Neuron (in vitro differentiated cells): ENCODE data around the gene BIVM.
A peak's percentile ranks its signal among the peaks of the same experiment; 100 is the strongest.

Source experiments
- H2AFZ ChIP-seq: one replicate; pipeline ENCODE4 v1.6.1; 2013; ENCODE audit warnings: low read depth, mild to moderate bottlenecking, inconsistent platforms, low read length, moderate library complexity
- H3K27me3 ChIP-seq: one replicate; pipeline ENCODE4 v1.6.1; 2013; ENCODE audit warnings: low read length; ENCODE audit not compliant: insufficient read depth
- H3K36me3 ChIP-seq: one replicate; pipeline ENCODE4 v1.6.1; 2013; ENCODE audit warnings: low read length; ENCODE audit not compliant: insufficient read depth
- H3K4me1 ChIP-seq: one replicate; pipeline ENCODE4 v1.6.1; 2013; ENCODE audit warnings: low read length; ENCODE audit not compliant: insufficient read depth
- H3K4me3 ChIP-seq: 2 replicates; pipeline ENCODE4 v1.5.1; 2013; ENCODE audit warnings: mild to moderate bottlenecking, low read length, moderate library complexity
- H3K9me3 ChIP-seq: one replicate; pipeline ENCODE4 v1.6.1; 2013; ENCODE audit warnings: low read length

BIVM gene

DNA sequence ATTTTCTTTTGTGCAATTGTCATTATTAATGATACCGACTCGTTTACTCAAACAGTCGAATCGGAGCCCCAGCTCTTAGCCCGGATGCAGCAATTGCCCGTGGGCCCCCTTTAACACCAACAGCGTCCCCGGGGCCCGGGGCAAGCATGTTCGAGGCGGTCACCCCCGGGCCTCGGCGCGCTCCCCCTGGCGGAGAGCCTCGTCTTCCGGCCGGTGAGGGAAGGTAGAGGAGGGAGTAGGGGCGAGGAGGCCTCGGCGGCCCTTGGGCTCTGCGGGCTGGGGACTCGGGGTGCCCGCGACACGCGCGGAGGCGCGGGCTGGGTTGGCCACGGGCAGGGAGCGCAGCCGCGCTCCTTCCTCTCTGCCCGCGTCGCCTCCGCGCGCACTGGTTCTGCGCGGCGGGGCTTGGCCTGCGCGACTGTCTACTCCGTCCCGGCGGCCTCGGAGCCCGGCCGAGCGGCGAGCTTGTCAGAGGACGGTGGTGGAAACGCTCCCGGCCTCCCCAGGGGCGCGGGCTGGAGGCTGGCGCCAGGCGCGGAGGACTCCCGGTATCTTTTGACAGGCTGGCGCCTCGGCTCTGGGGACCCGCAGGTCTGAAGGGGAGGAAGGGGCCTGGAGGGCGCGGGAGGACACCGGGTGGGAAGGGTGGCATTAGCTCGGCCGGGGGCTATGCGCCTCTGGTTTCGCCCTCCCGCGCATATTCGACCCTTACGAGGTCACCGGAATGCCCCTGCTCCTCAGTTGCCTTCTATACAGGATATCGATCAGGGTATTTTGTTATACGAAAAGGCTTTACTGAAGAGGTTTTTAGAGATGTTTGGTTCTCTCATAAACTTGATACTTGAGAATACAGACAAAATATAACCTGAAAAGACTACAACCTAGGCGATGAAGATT, 1.5 kb downstream of the BIVM start:
- Histone ChIP-seq H3K4me3 (peak overlapping the region; percentile 72), H3K36me3 (peaks cover 4% of the 10 kb centered on the region), H3K4me1 (peaks cover 8% of the 10 kb centered on the region), H2AFZ (peak overlapping the region; percentile 83), H3K9me3 (no peaks in the 10 kb centered on the region), H3K27me3 (no peaks in the 10 kb centered on the region)

DNA sequence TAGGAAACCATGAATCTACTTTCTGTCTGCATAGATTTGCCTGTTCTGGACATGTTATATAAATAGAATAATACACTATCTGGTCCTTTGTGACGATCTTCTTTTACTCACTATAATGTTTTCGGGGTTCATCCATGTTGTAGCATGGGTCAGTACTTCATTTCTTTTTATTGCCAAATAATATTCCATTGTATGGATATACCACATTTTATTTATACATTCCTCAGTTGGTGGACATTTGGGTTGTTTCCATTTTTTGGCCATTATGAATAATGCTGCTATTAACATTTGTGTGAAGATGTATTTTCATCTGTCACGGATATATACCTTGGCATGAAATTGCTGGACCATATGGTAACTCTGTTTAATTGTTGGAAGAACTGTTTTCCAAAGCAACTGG, 6.8 kb downstream of the BIVM start:
- Histone ChIP-seq H3K36me3 (no peaks in the 10 kb centered on the region), H3K27me3 (no peaks in the 10 kb centered on the region), H3K4me1 (no peaks in the 10 kb centered on the region), H2AFZ (no peak overlapping the region), H3K4me3 (no peak overlapping the region), H3K9me3 (no peaks in the 10 kb centered on the region)

DNA sequence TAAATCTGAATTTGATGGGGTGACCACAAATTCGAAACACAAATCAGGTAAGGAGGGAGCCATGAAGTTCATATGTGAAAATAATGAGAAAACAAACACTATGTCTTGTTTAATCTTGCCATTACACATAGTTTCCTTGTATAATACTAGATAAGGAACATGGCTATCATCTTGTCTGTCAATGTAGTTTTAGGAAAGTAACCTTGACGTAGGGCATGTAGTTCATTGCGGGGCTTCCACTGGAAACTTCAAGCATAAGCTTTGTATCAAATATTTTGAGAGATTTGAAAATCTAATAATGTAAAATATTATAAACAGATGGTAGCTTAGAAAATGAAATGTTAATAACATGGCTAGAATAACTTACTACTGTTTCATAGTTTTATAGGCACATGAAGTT, 8.8 kb downstream of the BIVM start:
- Histone ChIP-seq H3K4me1 (peaks cover 2% of the 10 kb centered on the region), H3K4me3 (no peak overlapping the region), H3K9me3 (peaks cover 2% of the 10 kb centered on the region), H3K36me3 (no peaks in the 10 kb centered on the region), H2AFZ (no peak overlapping the region), H3K27me3 (no peaks in the 10 kb centered on the region)

- Histone ChIP-seq H3K4me1 (peaks cover 4% of the 10 kb centered on the region), H3K4me3 (no peak overlapping the region), H3K27me3 (no peaks in the 10 kb centered on the region), H2AFZ (no peak overlapping the region), H3K9me3 (peaks cover 2% of the 10 kb centered on the region), H3K36me3 (peaks cover 3% of the 10 kb centered on the region)
These were observed 13.8 kb downstream of the BIVM start for GRCh38 chr13:102812611-102813287.

GRCh38 chr13:102814025-102814607, 15.2 kb downstream of the BIVM start:
- Histone ChIP-seq H3K4me3 (no peak overlapping the region), H3K4me1 (peaks cover 4% of the 10 kb centered on the region), H3K27me3 (no peaks in the 10 kb centered on the region), H2AFZ (no peak overlapping the region), H3K9me3 (peaks cover 2% of the 10 kb centered on the region), H3K36me3 (peaks cover 7% of the 10 kb centered on the region)

DNA sequence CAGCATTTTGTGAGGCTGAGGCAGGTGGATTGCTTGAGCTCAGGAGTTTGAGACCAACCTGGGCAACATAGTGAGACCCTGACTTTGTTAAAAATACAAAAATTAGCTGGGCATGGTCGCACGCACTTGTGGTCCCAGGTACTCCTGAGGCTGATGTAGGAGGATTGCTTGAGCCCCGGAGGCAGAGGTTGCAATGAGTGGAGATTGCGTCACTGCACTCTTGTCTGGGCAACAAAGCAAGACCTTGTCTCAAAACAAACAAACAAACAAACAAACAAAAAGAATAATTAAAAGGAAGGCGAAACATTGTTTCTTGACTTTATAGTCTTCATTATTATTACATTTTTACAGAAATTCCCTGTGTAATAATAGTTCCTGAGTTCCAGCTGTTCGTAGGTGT, 15.9 kb downstream of the BIVM start:
- Histone ChIP-seq H3K27me3 (no peaks in the 10 kb centered on the region), H3K4me3 (no peak overlapping the region), H3K4me1 (peaks cover 4% of the 10 kb centered on the region)

DNA sequence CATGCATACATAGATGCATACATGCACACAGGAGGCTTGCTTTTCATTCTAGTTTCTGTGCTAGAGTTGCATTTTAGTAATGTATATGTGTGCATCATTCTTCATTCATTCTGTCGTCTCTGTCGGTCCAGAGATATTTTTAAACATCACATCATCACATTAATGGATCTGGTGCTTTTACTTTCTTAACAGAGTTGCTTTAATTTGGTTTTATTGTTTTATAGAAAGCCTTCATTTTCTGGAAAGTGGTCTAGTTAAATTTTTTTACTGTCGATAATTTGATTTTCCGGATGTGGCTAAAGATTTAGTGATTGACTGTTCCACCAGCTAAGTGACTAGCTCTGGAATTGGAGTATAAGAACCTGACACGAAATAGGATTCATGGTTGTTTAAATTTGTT, 16.9 kb downstream of the BIVM start:
- no peak overlapping the region for H2AFZ ChIP-seq
- peaks cover 2% of the 10 kb centered on the region for H3K9me3 ChIP-seq
- peaks cover 11% of the 10 kb centered on the region for H3K36me3 ChIP-seq
- no peak overlapping the region for H3K4me3 ChIP-seq
- peaks cover 4% of the 10 kb centered on the region for H3K4me1 ChIP-seq
- H3K27me3 ChIP-seq, result no peaks in the 10 kb centered on the region

More for the DNA sequence above, 15.9 kb downstream of the BIVM start:
- H2AFZ ChIP-seq, result no peak overlapping the region
- peaks cover 2% of the 10 kb centered on the region for H3K9me3 ChIP-seq
- H3K36me3 ChIP-seq, result peaks cover 11% of the 10 kb centered on the region

DNA sequence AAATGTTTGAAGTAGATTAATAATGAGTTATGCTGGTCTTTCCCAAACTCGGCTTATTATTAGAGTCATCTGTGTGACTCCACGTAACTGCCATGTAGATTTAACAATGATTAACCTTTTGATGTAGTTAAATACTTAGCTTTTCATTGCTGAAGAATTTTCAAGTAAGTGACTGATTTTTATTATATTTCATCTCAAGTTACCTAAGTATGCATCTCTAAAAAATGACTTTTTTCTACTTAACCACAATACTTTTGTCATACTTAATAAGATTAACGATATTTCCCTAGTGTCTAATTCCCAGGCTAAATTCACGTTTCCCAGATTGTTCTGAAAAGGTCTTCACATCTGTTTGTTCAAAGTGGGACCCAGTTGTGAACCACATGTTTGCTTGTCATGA, 17.8 kb downstream of the BIVM start:
- no peak overlapping the region for H2AFZ ChIP-seq
- H3K36me3 ChIP-seq, result peaks cover 18% of the 10 kb centered on the region
- H3K4me3 ChIP-seq, result no peak overlapping the region
- H3K9me3 ChIP-seq, result peaks cover 2% of the 10 kb centered on the region
- H3K4me1 ChIP-seq, result peaks cover 4% of the 10 kb centered on the region
- H3K27me3 ChIP-seq, result no peaks in the 10 kb centered on the region

- peaks cover 24% of the 10 kb centered on the region for H3K36me3 ChIP-seq
- no peaks in the 10 kb centered on the region for H3K9me3 ChIP-seq
- H3K4me1 ChIP-seq, result peaks cover 4% of the 10 kb centered on the region
- H2AFZ ChIP-seq, result no peak overlapping the region
- H3K4me3 ChIP-seq, result no peak overlapping the region
- H3K27me3 ChIP-seq, result no peaks in the 10 kb centered on the region
These were observed 18.3 kb downstream of the BIVM start for GRCh38 chr13:102817241-102817640.

DNA sequence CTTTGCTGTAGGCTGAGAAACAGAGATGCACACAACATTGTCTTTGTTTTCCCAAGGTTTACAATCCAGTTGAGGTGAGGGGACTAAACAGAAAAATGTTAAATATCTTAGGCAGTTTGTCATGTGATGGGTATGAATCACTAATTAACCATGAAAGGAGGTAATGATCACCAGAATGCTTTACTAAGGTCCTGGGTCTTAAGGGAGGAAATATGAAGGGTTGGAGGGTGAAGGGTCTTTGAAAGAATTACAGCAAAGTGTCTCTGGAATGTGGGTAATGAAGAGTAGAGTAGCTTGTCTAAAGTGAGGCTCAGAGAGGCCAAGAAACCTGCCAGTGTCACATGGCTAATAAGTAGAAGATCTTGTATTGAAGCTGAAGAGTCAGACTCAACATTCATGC, 19.0 kb downstream of the BIVM start:
- H3K4me1 ChIP-seq, result no peaks in the 10 kb centered on the region
- H3K27me3 ChIP-seq, result no peaks in the 10 kb centered on the region
- H3K36me3 ChIP-seq, result peaks cover 29% of the 10 kb centered on the region
- no peak overlapping the region for H3K4me3 ChIP-seq
- no peak overlapping the region for H2AFZ ChIP-seq
- H3K9me3 ChIP-seq, result no peaks in the 10 kb centered on the region

GRCh38 chr13:102825400-102825799, 26.5 kb downstream of the BIVM start:
- peaks cover 5% of the 10 kb centered on the region for H3K9me3 ChIP-seq
- H3K4me3 ChIP-seq, result no peak overlapping the region

DNA sequence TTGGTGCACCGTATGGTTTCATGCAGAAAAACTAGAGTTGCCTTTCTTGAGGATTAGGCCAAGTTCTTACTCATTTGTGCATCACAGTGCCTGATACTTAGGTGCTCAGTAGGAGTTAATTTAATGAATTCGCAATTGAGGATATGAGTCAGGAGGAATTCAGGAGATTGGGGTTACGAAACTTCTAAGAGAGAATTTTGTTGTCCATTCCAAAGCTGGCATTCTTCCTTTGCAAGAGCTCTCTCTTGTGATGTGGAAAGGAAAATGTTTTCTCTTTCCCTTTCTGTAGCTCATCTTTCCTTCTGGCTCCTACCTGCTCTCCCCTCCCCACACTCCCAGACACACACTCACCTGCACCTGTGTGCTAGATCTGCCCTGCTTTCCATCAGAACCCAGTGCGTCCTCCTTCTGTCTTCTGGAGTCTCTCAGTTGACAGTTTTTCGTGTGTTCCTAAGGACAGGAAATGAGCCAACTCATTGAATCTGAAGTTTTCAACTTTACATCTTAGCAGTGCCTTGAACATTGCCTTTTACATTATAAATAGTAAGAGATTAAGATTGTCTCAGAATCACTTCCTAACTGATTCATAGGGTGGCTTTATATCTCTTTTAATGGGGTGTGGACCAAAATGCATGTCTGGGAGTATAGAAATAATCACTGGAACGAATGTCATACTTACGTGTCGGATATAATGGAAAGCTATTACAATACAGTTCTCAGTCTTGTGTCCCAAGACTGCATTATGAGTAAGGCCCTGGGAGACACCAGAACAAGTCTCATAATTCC, 27.2 kb downstream of the BIVM start:
- Histone ChIP-seq H3K36me3 (peaks cover 39% of the 10 kb centered on the region), H3K4me3 (no peak overlapping the region), H3K9me3 (peaks cover 5% of the 10 kb centered on the region), H3K27me3 (no peaks in the 10 kb centered on the region), H2AFZ (no peak overlapping the region), H3K4me1 (no peaks in the 10 kb centered on the region)

More at GRCh38 chr13:102825400-102825799, 26.5 kb downstream of the BIVM start:
- H3K27me3 ChIP-seq, result no peaks in the 10 kb centered on the region
- peaks cover 38% of the 10 kb centered on the region for H3K36me3 ChIP-seq
- no peak overlapping the region for H2AFZ ChIP-seq
- no peaks in the 10 kb centered on the region for H3K4me1 ChIP-seq
